ENCODE data around the gene RPUSD3.
"Not testable (repeated sequence)": the region's sequence is repeated elsewhere in the genome, so short reads cannot be mapped to it uniquely, and the experiment has no call there.

DNA sequence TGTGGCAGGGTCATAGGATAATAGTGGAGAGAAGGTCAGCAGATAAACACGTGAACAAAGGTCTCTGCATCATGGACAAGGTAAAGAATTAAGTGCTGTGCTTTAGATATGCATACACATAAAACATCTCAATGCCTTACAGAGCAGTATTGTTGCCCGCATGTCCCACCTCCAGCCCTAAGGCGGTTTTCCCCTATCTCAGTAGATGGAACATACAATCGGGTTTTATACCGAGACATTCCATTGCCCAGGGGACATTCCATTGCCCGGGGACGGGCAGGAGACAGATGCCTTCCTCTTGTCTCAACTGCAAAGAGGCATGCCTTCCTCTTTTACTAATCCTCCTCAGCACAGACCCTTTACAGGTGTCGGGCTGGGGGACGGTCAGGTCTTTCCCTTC, 4.1 kb upstream of the RPUSD3 start:
- TF ChIP-seq, protein P1, sequence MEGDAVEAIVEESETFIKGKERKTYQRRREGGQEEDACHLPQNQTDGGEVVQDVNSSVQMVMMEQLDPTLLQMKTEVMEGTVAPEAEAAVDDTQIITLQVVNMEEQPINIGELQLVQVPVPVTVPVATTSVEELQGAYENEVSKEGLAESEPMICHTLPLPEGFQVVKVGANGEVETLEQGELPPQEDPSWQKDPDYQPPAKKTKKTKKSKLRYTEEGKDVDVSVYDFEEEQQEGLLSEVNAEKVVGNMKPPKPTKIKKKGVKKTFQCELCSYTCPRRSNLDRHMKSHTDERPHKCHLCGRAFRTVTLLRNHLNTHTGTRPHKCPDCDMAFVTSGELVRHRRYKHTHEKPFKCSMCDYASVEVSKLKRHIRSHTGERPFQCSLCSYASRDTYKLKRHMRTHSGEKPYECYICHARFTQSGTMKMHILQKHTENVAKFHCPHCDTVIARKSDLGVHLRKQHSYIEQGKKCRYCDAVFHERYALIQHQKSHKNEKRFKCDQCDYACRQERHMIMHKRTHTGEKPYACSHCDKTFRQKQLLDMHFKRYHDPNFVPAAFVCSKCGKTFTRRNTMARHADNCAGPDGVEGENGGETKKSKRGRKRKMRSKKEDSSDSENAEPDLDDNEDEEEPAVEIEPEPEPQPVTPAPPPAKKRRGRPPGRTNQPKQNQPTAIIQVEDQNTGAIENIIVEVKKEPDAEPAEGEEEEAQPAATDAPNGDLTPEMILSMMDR (conservative IDR thresholded peaks at IDR 0.05; ENCODE audit: low read depth, low read length), result not testable (repeated sequence)
- not testable (repeated sequence) for TF ChIP-seq EZH2 (IDR thresholded peaks at IDR 0.05; ENCODE audit: borderline replicate concordance, low read depth, low read length, poor library complexity, severe bottlenecking)
